ENCODE measurements around the gene RPUSD1. TPM values are rescaled to one million over a fixed set of nuclear protein-coding genes. Genes with fewer than 3 reads are reported as not detected.
"Not testable (repeated sequence)": the region's sequence is repeated elsewhere in the genome, so short reads cannot be mapped to it uniquely, and the experiment has no call there.

Gene RPUSD1
- polyA plus RNA-seq, 3 donors: 10.1 to 11.0 (median 10.4) TPM

- DNase-seq (ENCODE audit: low read depth in 3 of 3, low spot score in 2 of 3): not testable (repeated sequence)
These were observed 34.0 kb downstream of the RPUSD1 start for GRCh38 chr16:754121-754607.

- no peak for DNase-seq (ENCODE audit: low read depth in 3 of 3, low spot score in 2 of 3)
These were observed 36.2 kb downstream of the RPUSD1 start for GRCh38 chr16:752007-752312.

GRCh38 chr16:751152-752006 lies 36.8 kb downstream of the RPUSD1 start:
- DNase-seq (ENCODE audit: low read depth in 3 of 3, low spot score in 2 of 3): no peak

- no peak for DNase-seq (ENCODE audit: low read depth in 3 of 3, low spot score in 2 of 3)
These were observed 37.7 kb downstream of the RPUSD1 start for GRCh38 chr16:750485-750884.

GRCh38 chr16:749010-749409 lies 39.2 kb downstream of the RPUSD1 start:
- DNase-seq (ENCODE audit: low read depth in 3 of 3, low spot score in 2 of 3): no peak

- no peak for DNase-seq (ENCODE audit: low read depth in 3 of 3, low spot score in 2 of 3)
These were observed 40.0 kb downstream of the RPUSD1 start for GRCh38 chr16:747978-748746.

GRCh38 chr16:746637-747036 lies 41.5 kb downstream of the RPUSD1 start:
- no peak for DNase-seq (ENCODE audit: low read depth in 3 of 3, low spot score in 2 of 3)

- no peak for DNase-seq (ENCODE audit: low read depth in 3 of 3, low spot score in 2 of 3)
These were observed 42.4 kb downstream of the RPUSD1 start for GRCh38 chr16:745739-746138.

GRCh38 chr16:743794-744500 lies 44.2 kb downstream of the RPUSD1 start:
- DNase-seq (ENCODE audit: low read depth in 3 of 3, low spot score in 2 of 3): no peak

- not testable (repeated sequence) for DNase-seq (ENCODE audit: low read depth in 3 of 3, low spot score in 2 of 3)
These were observed 45.3 kb downstream of the RPUSD1 start for GRCh38 chr16:742894-743293.

- DNase-seq (ENCODE audit: low read depth in 3 of 3, low spot score in 2 of 3): no peak
These were observed 46.1 kb downstream of the RPUSD1 start for GRCh38 chr16:741986-742629.

- DNase-seq (ENCODE audit: low read depth in 3 of 3, low spot score in 2 of 3): peak; percentile 63 to 78 (median 67)
These were observed 47.2 kb downstream of the RPUSD1 start, which contains the start of gene CIAO3 for GRCh38 chr16:740764-741505. TSS of gene CIAO3 (minus strand) at chr16:740997. CDS start at chr16:740985, 12 bp downstream.

GRCh38 chr16:740459-740763 lies 47.8 kb downstream of the RPUSD1 start:
- no peak for DNase-seq (ENCODE audit: low read depth in 3 of 3, low spot score in 2 of 3)

GRCh38 chr16:739560-740458 lies 48.4 kb downstream of the RPUSD1 start:
- DNase-seq (ENCODE audit: low read depth in 3 of 3, low spot score in 2 of 3): no peak

GRCh38 chr16:736936-737481 lies 51.2 kb downstream of the RPUSD1 start:
- DNase-seq (ENCODE audit: low read depth in 3 of 3, low spot score in 2 of 3): no peak

GRCh38 chr16:735982-736453 lies 52.2 kb downstream of the RPUSD1 start:
- no peak for DNase-seq (ENCODE audit: low read depth in 3 of 3, low spot score in 2 of 3)

GRCh38 chr16:734981-735881 lies 53.0 kb downstream of the RPUSD1 start:
- no peak for DNase-seq (ENCODE audit: low read depth in 3 of 3, low spot score in 2 of 3)

All from right renal cortex interstitium (tissue), 3 donors.